ENCODE measurements around the gene KCND3.

GRCh38 chr1:111875640-111876039, 113.8 kb downstream of the KCND3 start:
- TF ChIP-seq CTCF (conservative IDR thresholded peaks at IDR 0.05; ENCODE audit: low read depth in 2 of 2) (no peak), REST (IDR thresholded peaks at IDR 0.05; ENCODE audit: unreplicated experiment) (no peak), EZH2phosphoT487 (IDR thresholded peaks at IDR 0.05; ENCODE audit: unreplicated experiment) (no peak), POLR2AphosphoS5 (IDR thresholded peaks at IDR 0.05; ENCODE audit: low read depth) (no peak), EZH2 (IDR thresholded peaks at IDR 0.05; ENCODE audit: low read depth, unreplicated experiment) (no peak), CREB1 (CRISPR knock-in tag; IDR thresholded peaks at IDR 0.05; ENCODE audit: low read depth) (no peak), NANOG (IDR thresholded peaks at IDR 0.05; ENCODE audit: borderline replicate concordance) (no peak), JUNB (IDR thresholded peaks at IDR 0.05; ENCODE audit: unreplicated experiment) (no peak), ZNF462 (CRISPR knock-in tag; IDR thresholded peaks at IDR 0.05) (no peak), STAT1 (IDR thresholded peaks at IDR 0.05; ENCODE audit: unreplicated experiment) (no peak), ETS1 (IDR thresholded peaks at IDR 0.05) (no peak), ZNF331 (CRISPR knock-in tag; IDR thresholded peaks at IDR 0.05; ENCODE audit: low read depth) (no peak)
